A549 (cell line): ENCODE results near the gene TRABD. TPM values are rescaled to one million over a fixed set of nuclear protein-coding genes. Genes with fewer than 3 reads are reported as not detected.

Experiments
- ATAC-seq, 2 experiments: fragments of 200-7000 bp in 1 of 2; fragments of >200 bp in 1 of 2; cut with Nextera tagmentation in 1 of 2; cut with Tn5 transposase in 1 of 2; 3 replicates each; pipeline versions ENCODE4 v1.8.0 to v1.9.1; 2018 to 2020; ENCODE audit warnings: mild to moderate bottlenecking in 1 of 2, moderate library complexity in 1 of 2
- CTCF ChIA-PET: fragments of 300-600 bp; sonication (Branson Sonifier 250); formaldehyde crosslinking; extraction: SDS; loops from one replicate; lab custom pipeline; 2021; ENCODE audit warnings: antibody characterized with exemption, inconsistent platforms; lab: Yijun Ruan, JAX
- POLR2A ChIA-PET: fragments of 350-600 bp; formaldehyde crosslinking; extraction: SDS; loops from one replicate; lab custom pipeline; 2021; ENCODE audit warnings: antibody characterized with exemption, inconsistent platforms; lab: Yijun Ruan, JAX
- DNase-seq, 2 experiments: peaks; one replicate each; pipeline versions ENCODE4 v3.0.0 to v3.0.0-alpha.2; 2011 to 2016; ENCODE audit warnings: low read depth in 1 of 2, low spot score in 1 of 2
- FAIRE-seq: peaks from 2 replicates; lab custom pipeline; 2011; peaks lifted over from hg19 to GRCh38; lab: Jason Lieb, UNC
- H3K27ac ChIP-seq, 2 experiments: fragments of >200 bp; sonication (Bioruptor Twin); formaldehyde crosslinking; 3 replicates each; pipeline ENCODE4 v1.5.1; 2016 to 2017
- H3K4me1 ChIP-seq: fragments of >200 bp; sonication (Bioruptor Twin); formaldehyde crosslinking; 3 replicates; pipeline ENCODE4 v1.6.1; 2016
- H3K4me2 ChIP-seq: fragments of >200 bp; sonication (Bioruptor Twin); formaldehyde crosslinking; 3 replicates; pipeline ENCODE4 v1.6.1; 2016
- H3K4me3 ChIP-seq: fragments of >200 bp; sonication (Bioruptor Twin); formaldehyde crosslinking; 3 replicates; pipeline ENCODE4 v1.5.1; 2016
- H3K9me3 ChIP-seq: fragments of >200 bp; sonication (Bioruptor Twin); formaldehyde crosslinking; 3 replicates; pipeline ENCODE4 v1.6.1; 2016
- BHLHE40 ChIP-seq: IDR thresholded peaks from 2 replicates; pipeline ENCODE4 v1.6.1; 2012; ENCODE audit warnings: low read depth, low read length, inconsistent platforms
- CBX2 ChIP-seq: fragments of 200-600 bp; sonication (generic); IDR thresholded peaks from 2 replicates; pipeline ENCODE4 v1.6.1; 2016; ENCODE audit warnings: low read depth, mild to moderate bottlenecking, borderline replicate concordance
- CBX8 ChIP-seq: fragments of 200-600 bp; sonication (generic); IDR thresholded peaks from 2 replicates; pipeline ENCODE4 v1.6.1; 2016
- CEBPB ChIP-seq, 2 experiments: fragments of >200 bp in 1 of 2; sonication (Bioruptor Twin) in 1 of 2; formaldehyde crosslinking in 1 of 2; IDR thresholded peaks; 2 replicates each; pipeline ENCODE4 v1.6.1; 2012 to 2016
- CHD4 ChIP-seq: fragments of 200-600 bp; sonication (generic); IDR thresholded peaks from 2 replicates; pipeline ENCODE4 v1.6.1; 2016; ENCODE audit warnings: antibody characterized with exemption, mild to moderate bottlenecking, borderline replicate concordance
- E2F6 ChIP-seq: IDR thresholded peaks from 2 replicates; pipeline ENCODE4 v1.6.1; 2012; ENCODE audit warnings: low read depth, borderline replicate concordance
- EHF ChIP-seq: fragments of 250-450 bp; sonication (Bioruptor Pico); IDR thresholded peaks from 2 replicates; pipeline ENCODE4 v1.5.0; 2020; ENCODE audit warnings: mild to moderate bottlenecking
- FOXS1 ChIP-seq: fragments of 250-450 bp; sonication (Bioruptor Pico); IDR thresholded peaks from 2 replicates; pipeline ENCODE4 v1.5.0; 2020; ENCODE audit warnings: mild to moderate bottlenecking, moderate library complexity
- HMGXB4 ChIP-seq: fragments of 250-450 bp; sonication (Bioruptor Pico); IDR thresholded peaks from 2 replicates; pipeline ENCODE4 v1.5.0; 2021; ENCODE audit warnings: mild to moderate bottlenecking, moderate library complexity, borderline replicate concordance
- HOXB13 ChIP-seq: fragments of 250-450 bp; sonication (Bioruptor Pico); IDR thresholded peaks from 2 replicates; pipeline ENCODE4 v1.5.0; 2020; ENCODE audit warnings: low read depth, mild to moderate bottlenecking, moderate library complexity
- JUN ChIP-seq, 2 experiments: fragments of >200 bp; sonication (Bioruptor Twin); formaldehyde crosslinking; IDR thresholded peaks; 2 replicates in 1 of 2; 3 replicates in 1 of 2; pipeline ENCODE4 v1.6.1; 2016 to 2017
- MAFK ChIP-seq: fragments of 450-650 bp; IDR thresholded peaks from 2 replicates; pipeline ENCODE4 v1.6.1; 2014; ENCODE audit not compliant: partially characterized antibody
- MYC ChIP-seq: IDR thresholded peaks from 2 replicates; pipeline ENCODE4 v1.6.1; 2012; ENCODE audit warnings: mild to moderate bottlenecking, inconsistent platforms, low read length, improper control_type of control experiment, borderline replicate concordance
- NFE2L2 ChIP-seq: fragments of 150-350 bp; conservative IDR thresholded peaks from 2 replicates; pipeline ENCODE4 v1.6.1; 2014; ENCODE audit warnings: low read length
- POLR2A ChIP-seq: IDR thresholded peaks from 2 replicates; pipeline ENCODE4 v1.6.1; 2012; ENCODE audit warnings: mild to moderate bottlenecking, low read length
- POLR2AphosphoS2 ChIP-seq: conservative IDR thresholded peaks from 2 replicates; pipeline ENCODE4 v1.6.1; 2012; ENCODE audit warnings: low read length, improper control_type of control experiment, inconsistent platforms
- RAD21 ChIP-seq, 2 experiments: fragments of >200 bp in 1 of 2; sonication (Bioruptor Twin) in 1 of 2; formaldehyde crosslinking in 1 of 2; IDR thresholded peaks in 1 of 2; conservative IDR thresholded peaks in 1 of 2; 2 replicates in 1 of 2; 3 replicates in 1 of 2; pipeline ENCODE4 v1.6.1; 2012 to 2018; ENCODE audit warnings: inconsistent platforms in 1 of 2
- RFX5 ChIP-seq: fragments of 450-650 bp; IDR thresholded peaks from 2 replicates; pipeline ENCODE4 v1.7.1; 2014; ENCODE audit warnings: antibody characterized with exemption, mild to moderate bottlenecking, moderate library complexity
- RNF2 ChIP-seq: fragments of 200-600 bp; sonication (generic); IDR thresholded peaks from 2 replicates; pipeline ENCODE4 v1.6.1; 2016; ENCODE audit warnings: low read depth, mild to moderate bottlenecking, antibody characterized with exemption, moderate library complexity, borderline replicate concordance
- SMC3 ChIP-seq: fragments of >200 bp; sonication (Bioruptor Twin); formaldehyde crosslinking; IDR thresholded peaks from 3 replicates; pipeline ENCODE4 v1.6.1; 2018; ENCODE audit warnings: inconsistent platforms
- TP53 ChIP-seq: fragments of 250-450 bp; sonication (Bioruptor Pico); IDR thresholded peaks from 2 replicates; pipeline ENCODE4 v1.5.0; 2021; ENCODE audit warnings: mild to moderate bottlenecking, moderate library complexity
- ZC3H11A ChIP-seq: fragments of 450-650 bp; IDR thresholded peaks from 2 replicates; pipeline ENCODE4 v1.6.1; 2014; ENCODE audit warnings: antibody characterized with exemption, mild to moderate bottlenecking
- ZSCAN20 ChIP-seq: fragments of 250-450 bp; sonication (Bioruptor Pico); IDR thresholded peaks from 2 replicates; pipeline ENCODE4 v1.8.0; 2022; ENCODE audit warnings: mild to moderate bottlenecking, moderate library complexity
- WGBS: methylation state at CpG from one replicate; pipeline ENCODE4 v1.1.6; 2017; ENCODE audit errors: missing lambda C conversion rate; 5-methylcytosine and 5-hydroxymethylcytosine counted together
- polyA plus RNA-seq, 4 experiments: library from polyadenylated mRNA; depleted of rRNA in 3 of 4; stranded (reverse); fragments of >200 nt; fragmentation: RNase III in 1 of 4; extraction: RNeasy Plus Mini Kit Qiagen cat#74134 plus additional on column Dnase treatment in 1 of 4; gene quantifications; 2 replicates in 3 of 4; 3 replicates in 1 of 4; pipeline ENCODE4 v1.2.3, GENCODE V29; 2011 to 2017
- TF ChIP-seq, protein P1 (sequence below): fragments of >200 bp; sonication (Bioruptor Twin); formaldehyde crosslinking; IDR thresholded peaks from 3 replicates; pipeline ENCODE4 v1.5.1; 2016
- TF ChIP-seq, protein P2 (sequence below): fragments of 200-600 bp; sonication (generic); IDR thresholded peaks from 2 replicates; pipeline ENCODE4 v1.6.1; 2016; ENCODE audit warnings: antibody characterized with exemption, mild to moderate bottlenecking, moderate library complexity

Gene TRABD
- polyA plus RNA-seq, 2 of the 4 experiments (the other 2 are of a cell fraction): 14.8 to 30.4 TPM

- POLR2A ChIA-PET: no interaction called here
- Histone ChIP-seq H3K4me3 (peak overlapping the region; percentile 81), H3K27ac (peak overlapping the region; percentile 90 to 97), H3K4me2 (peak overlapping the region; percentile 96), H3K4me1 (peaks cover 7% of the 10 kb centered on the region; the same call in 1 of the 3 replicates), H3K9me3 (no peaks in the 10 kb centered on the region)
- ATAC-seq (peak; percentile 25 to 51; a peak in 4 of 6 replicates), FAIRE-seq (no peak), DNase-seq (no peak)
- CTCF ChIA-PET: interaction anchor here (1.2 kb wide), 1 partner anchor 62 kb away, joined by 3 read pairs; no protein-coding TSS in a partner anchor
- TF ChIP-seq POLR2AphosphoS2 (no peak), MAFK (peak; percentile 35), E2F6 (no peak), POLR2A (no peak), JUN (IDR thresholded peaks at IDR 0.05) (no peak), BHLHE40 (no peak), RAD21 (conservative IDR thresholded peaks at IDR 0.05 in 1 of 2, IDR thresholded peaks at IDR 0.05 in 1 of 2) (no peak), RNF2 (no peak), MYC (no peak), HMGXB4 (CRISPR knock-in tag) (no peak), CBX8 (no peak), HOXB13 (CRISPR knock-in tag) (no peak), TP53 (CRISPR knock-in tag) (no peak), FOXS1 (CRISPR knock-in tag) (no peak), CHD4 (no peak), RFX5 (no peak), EHF (CRISPR knock-in tag) (no peak), ZSCAN20 (CRISPR knock-in tag) (no peak), CEBPB (IDR thresholded peaks at IDR 0.05) (no peak), CBX2 (no peak), ZC3H11A (no peak), SMC3 (no peak), NFE2L2 (0 out of 2 replicates have a peak, but pooled peaks have one; percentile 40)
- TF ChIP-seq, protein P1, sequence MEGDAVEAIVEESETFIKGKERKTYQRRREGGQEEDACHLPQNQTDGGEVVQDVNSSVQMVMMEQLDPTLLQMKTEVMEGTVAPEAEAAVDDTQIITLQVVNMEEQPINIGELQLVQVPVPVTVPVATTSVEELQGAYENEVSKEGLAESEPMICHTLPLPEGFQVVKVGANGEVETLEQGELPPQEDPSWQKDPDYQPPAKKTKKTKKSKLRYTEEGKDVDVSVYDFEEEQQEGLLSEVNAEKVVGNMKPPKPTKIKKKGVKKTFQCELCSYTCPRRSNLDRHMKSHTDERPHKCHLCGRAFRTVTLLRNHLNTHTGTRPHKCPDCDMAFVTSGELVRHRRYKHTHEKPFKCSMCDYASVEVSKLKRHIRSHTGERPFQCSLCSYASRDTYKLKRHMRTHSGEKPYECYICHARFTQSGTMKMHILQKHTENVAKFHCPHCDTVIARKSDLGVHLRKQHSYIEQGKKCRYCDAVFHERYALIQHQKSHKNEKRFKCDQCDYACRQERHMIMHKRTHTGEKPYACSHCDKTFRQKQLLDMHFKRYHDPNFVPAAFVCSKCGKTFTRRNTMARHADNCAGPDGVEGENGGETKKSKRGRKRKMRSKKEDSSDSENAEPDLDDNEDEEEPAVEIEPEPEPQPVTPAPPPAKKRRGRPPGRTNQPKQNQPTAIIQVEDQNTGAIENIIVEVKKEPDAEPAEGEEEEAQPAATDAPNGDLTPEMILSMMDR: 0 out of 3 replicates have a peak, but pooled peaks have one; percentile 13
- TF ChIP-seq, protein P2, sequence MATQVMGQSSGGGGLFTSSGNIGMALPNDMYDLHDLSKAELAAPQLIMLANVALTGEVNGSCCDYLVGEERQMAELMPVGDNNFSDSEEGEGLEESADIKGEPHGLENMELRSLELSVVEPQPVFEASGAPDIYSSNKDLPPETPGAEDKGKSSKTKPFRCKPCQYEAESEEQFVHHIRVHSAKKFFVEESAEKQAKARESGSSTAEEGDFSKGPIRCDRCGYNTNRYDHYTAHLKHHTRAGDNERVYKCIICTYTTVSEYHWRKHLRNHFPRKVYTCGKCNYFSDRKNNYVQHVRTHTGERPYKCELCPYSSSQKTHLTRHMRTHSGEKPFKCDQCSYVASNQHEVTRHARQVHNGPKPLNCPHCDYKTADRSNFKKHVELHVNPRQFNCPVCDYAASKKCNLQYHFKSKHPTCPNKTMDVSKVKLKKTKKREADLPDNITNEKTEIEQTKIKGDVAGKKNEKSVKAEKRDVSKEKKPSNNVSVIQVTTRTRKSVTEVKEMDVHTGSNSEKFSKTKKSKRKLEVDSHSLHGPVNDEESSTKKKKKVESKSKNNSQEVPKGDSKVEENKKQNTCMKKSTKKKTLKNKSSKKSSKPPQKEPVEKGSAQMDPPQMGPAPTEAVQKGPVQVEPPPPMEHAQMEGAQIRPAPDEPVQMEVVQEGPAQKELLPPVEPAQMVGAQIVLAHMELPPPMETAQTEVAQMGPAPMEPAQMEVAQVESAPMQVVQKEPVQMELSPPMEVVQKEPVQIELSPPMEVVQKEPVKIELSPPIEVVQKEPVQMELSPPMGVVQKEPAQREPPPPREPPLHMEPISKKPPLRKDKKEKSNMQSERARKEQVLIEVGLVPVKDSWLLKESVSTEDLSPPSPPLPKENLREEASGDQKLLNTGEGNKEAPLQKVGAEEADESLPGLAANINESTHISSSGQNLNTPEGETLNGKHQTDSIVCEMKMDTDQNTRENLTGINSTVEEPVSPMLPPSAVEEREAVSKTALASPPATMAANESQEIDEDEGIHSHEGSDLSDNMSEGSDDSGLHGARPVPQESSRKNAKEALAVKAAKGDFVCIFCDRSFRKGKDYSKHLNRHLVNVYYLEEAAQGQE: no peak
- WGBS: no CpG with 5 or more reads among the region's 70 CpGs
Observed at GRCh38 chr22:50169774-50170341, 15.9 kb upstream of the TRABD start.
